HG02571 (cell line): ENCODE data around the gene TGFB2.

ENCODE experiments used
- ATAC-seq: cut with Tn5 transposase; IDR thresholded peaks from one replicate; pipeline ENCODE4 v1.9.1; 2021; ENCODE audit warnings: mild to moderate bottlenecking, moderate library complexity; ENCODE audit not compliant: unreplicated experiment

The TGFB2 gene

GRCh38 chr1:218479436-218480115 is 134.4 kb downstream of the TGFB2 start:
- ATAC-seq = no peak

- no peak for ATAC-seq
These were observed 135.0 kb downstream of the TGFB2 start for GRCh38 chr1:218480137-218480536.

- no peak for ATAC-seq
These were observed 135.5 kb downstream of the TGFB2 start for GRCh38 chr1:218480588-218481099.

DNA sequence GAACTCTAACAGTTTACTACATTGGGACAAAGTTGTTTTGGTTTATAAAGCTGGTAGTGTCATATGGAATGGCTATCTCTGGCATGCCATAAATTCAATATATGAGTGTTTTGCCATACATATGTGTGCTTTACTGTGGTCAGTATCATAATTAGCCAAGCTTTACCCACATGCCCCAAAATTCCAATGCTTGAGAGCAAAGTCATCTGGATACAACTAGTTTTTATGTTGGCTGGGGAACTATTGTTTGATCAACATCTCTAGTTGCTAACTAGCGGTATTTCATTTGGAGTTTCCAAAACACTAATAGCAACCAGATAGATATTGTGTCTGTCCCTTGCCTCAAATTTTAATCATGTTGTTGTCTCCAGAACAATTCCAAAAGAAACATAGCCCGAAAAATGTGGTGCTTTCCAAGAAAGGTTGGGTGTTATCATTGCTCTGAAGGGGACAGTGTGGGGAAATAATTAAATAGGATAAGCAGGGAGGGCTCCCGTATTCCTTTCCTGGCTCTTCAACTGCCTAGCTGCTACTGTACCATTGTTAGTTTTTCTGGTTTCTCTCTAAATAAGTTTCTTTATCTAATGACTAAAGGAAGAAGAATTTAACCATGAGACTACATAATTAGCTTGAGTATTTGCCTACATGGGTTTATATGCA is 136.1 kb downstream of the TGFB2 start:
- ATAC-seq = no peak

- no peak for ATAC-seq
These were observed 137.5 kb downstream of the TGFB2 start for GRCh38 chr1:218482683-218483082.

GRCh38 chr1:218485241-218485928 is 140.2 kb downstream of the TGFB2 start:
- ATAC-seq = no peak

DNA sequence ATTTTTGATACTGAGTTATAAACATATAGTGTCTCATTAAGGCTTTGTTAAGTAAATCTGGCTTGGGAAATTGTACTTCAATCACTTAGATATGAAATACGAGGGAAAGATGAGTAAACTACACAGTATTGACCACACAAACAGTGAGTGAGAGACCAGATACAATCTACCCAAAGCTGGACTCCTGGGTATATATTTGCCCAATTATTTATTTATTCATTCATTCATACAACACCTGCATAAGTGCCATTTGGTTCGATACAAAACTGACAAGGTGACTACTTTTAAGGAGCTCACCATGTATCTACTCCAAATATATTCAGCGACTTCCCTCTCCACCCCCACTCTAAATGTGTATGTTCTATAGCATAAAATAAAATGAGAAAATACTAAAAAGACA is 143.4 kb downstream of the TGFB2 start:
- no peak for ATAC-seq

DNA sequence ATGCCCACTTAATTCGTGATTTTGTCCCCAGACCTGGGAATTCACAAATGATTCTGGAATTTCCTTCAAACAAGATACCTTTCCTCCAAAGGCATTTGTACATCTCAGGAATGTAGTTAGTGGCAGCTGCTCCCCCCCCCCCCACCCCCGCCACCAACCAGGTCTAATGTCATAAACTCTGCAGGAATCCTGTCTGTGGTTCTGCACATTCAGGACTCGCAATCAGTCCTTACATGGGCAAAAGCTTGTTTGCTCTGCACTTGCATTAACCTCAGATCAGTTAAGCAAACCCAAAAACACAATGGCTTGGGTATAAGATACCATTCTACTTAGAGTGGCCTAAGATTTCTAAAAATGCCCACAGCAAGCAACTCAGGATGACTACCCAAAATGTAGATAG is 143.8 kb downstream of the TGFB2 start:
- no peak for ATAC-seq

GRCh38 chr1:218490406-218490922 is 145.3 kb downstream of the TGFB2 start:
- no peak for ATAC-seq

DNA sequence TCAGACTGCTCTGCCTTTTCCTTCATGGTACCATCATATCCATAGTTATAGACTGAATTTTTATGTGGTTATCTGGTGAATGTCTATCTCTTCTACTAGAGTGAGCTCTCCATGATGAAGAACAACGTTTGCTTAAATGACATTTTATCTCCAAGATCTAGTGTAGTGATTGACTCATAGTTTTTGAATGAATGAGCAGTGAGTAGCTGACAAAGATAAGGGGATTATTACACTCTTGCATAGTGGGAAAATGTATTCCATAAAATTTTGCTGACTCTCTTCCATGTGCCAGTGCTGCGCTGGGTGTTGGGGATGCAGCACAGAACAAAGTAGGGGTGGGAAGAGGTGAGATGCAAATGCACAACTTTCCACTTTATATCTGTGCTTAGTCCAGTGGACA is 147.7 kb downstream of the TGFB2 start:
- ATAC-seq = no peak

GRCh38 chr1:218493986-218494385 is 148.8 kb downstream of the TGFB2 start:
- ATAC-seq = no peak
